K562 (cell line): ENCODE measurements around the gene ETS1. TPM values are rescaled to one million over a fixed set of nuclear protein-coding genes. Genes with fewer than 3 reads are reported as not detected.
A peak's percentile ranks its signal among the peaks of the same experiment; 100 is the strongest.

ENCODE experiments used
- ATAC-seq: fragments of 200-7000 bp; cut with Tn5 transposase; 3 replicates; pipeline ENCODE4 v1.9.1; 2020; ENCODE audit warnings: moderate library complexity
- BruUV-seq: library from RNA; stranded (reverse); fragments of 400-500 nt; replicated peaks from 2 replicates; lab custom pipeline; 2021; lab: Mats Ljungman, UMichigan
- CTCF ChIA-PET: fragments of 300-600 bp; formaldehyde crosslinking; extraction: SDS; loops from one replicate; lab custom pipeline; 2021; ENCODE audit warnings: low intra/inter-chr PET ratio; lab: Yijun Ruan, JAX
- POLR2A ChIA-PET: fragments of 300-600, 350-650 bp; sonication (Branson Sonifier 250); formaldehyde crosslinking; extraction: SDS; loops from one replicate; lab custom pipeline; 2021; ENCODE audit warnings: antibody characterized with exemption, inconsistent platforms; lab: Yijun Ruan, JAX
- DNase-seq, 4 experiments: peaks; one replicate each; pipeline versions ENCODE4 v3.0.0 to v3.0.0-alpha.2; 2011 to 2018; ENCODE audit warnings: low spot score in 3 of 4, mixed read lengths in 3 of 4; ENCODE audit errors: extremely low read depth in 1 of 4
- FAIRE-seq: peaks from 2 replicates; lab custom pipeline; 2011; peaks lifted over from hg19 to GRCh38; lab: Jason Lieb, UNC
- H2AFZ ChIP-seq: 2 replicates; pipeline ENCODE4 v1.6.0; 2011; ENCODE audit warnings: low read depth, low read length, control low read depth, inconsistent platforms
- H3K27ac ChIP-seq: fragments of 200-600 bp; 3 replicates; pipeline ENCODE4 v1.8.0; 2011; ENCODE audit warnings: low read depth, mild to moderate bottlenecking, control low read depth, inconsistent platforms, low read length, moderate library complexity, mixed read lengths; ENCODE audit errors: extremely low read depth
- H3K27me3 ChIP-seq, 2 experiments: fragments of 300-600 bp in 1 of 2; 2 replicates in 1 of 2; 3 replicates in 1 of 2; pipeline versions ENCODE4 v1.6.0 to v1.8.0; 2011; ENCODE audit warnings: inconsistent platforms in 2 of 2, low read length in 2 of 2, mild to moderate bottlenecking in 1 of 2, mixed read lengths in 1 of 2, moderate library complexity in 1 of 2; ENCODE audit not compliant: control insufficient read depth in 2 of 2, insufficient read depth in 2 of 2
- H3K36me3 ChIP-seq: fragments of 300-600 bp; 3 replicates; pipeline ENCODE4 v1.8.0; 2011; ENCODE audit warnings: mild to moderate bottlenecking, low read length, inconsistent platforms; ENCODE audit not compliant: control insufficient read depth, insufficient read depth
- H3K4me1 ChIP-seq, 2 experiments: fragments of 200-600 bp in 1 of 2; replicated peaks in 1 of 2; 2 replicates in 1 of 2; 3 replicates in 1 of 2; pipeline versions ENCODE4 v1.5.1 to v1.8.0; 2011; ENCODE audit warnings: inconsistent platforms in 2 of 2, low read length in 2 of 2, mild to moderate bottlenecking in 1 of 2, mixed read lengths in 1 of 2, moderate library complexity in 1 of 2; ENCODE audit not compliant: control insufficient read depth in 2 of 2, insufficient read depth in 2 of 2
- H3K4me2 ChIP-seq: 2 replicates; pipeline ENCODE4 v1.6.1; 2011; ENCODE audit warnings: low read length, control low read depth, inconsistent platforms, mixed read lengths; ENCODE audit not compliant: insufficient read depth
- H3K4me3 ChIP-seq: fragments of 200-600 bp; sonication (generic), shearing (Covaris generic); 2 replicates; pipeline ENCODE4 v1.5.1; 2016; ENCODE audit warnings: control low read depth, inconsistent platforms
- H3K79me2 ChIP-seq: fragments of 200-600 bp; 3 replicates; pipeline ENCODE4 v1.8.0; 2011; ENCODE audit warnings: low read length, inconsistent platforms; ENCODE audit not compliant: control insufficient read depth, insufficient read depth
- H3K9ac ChIP-seq, 2 experiments: 2 replicates each; pipeline versions ENCODE4 v1.6.0 to v1.6.1; 2011; ENCODE audit warnings: low read depth in 2 of 2, low read length in 2 of 2, control low read depth in 1 of 2, inconsistent platforms in 1 of 2, mild to moderate bottlenecking in 1 of 2, mixed read lengths in 1 of 2; ENCODE audit not compliant: insufficient read depth in 1 of 2
- H3K9me1 ChIP-seq: one replicate; pipeline ENCODE4 v1.6.0; 2011; ENCODE audit warnings: inconsistent platforms, mild to moderate bottlenecking, low read length, moderate library complexity; ENCODE audit not compliant: control insufficient read depth, insufficient read depth
- H3K9me3 ChIP-seq: replicated peaks from 2 replicates; pipeline ENCODE4 v1.5.1; 2011; ENCODE audit warnings: low read depth, low read length, inconsistent platforms; ENCODE audit not compliant: control insufficient read depth, insufficient read depth
- H4K20me1 ChIP-seq: replicated peaks from 2 replicates; pipeline ENCODE4 v1.6.1; 2011; ENCODE audit warnings: low read length, inconsistent platforms, mixed read lengths; ENCODE audit not compliant: control insufficient read depth, insufficient read depth
- CREM ChIP-seq: IDR thresholded peaks from 2 replicates; pipeline ENCODE4 v1.6.1; 2014; ENCODE audit warnings: antibody characterized with exemption, low read depth
- GTF2E2 ChIP-seq: fragments of 200-800 bp; sonication (Bioruptor generic); IDR thresholded peaks from 2 replicates; pipeline ENCODE4 v1.6.1; 2016; ENCODE audit warnings: missing genetic modification characterization, missing compliant biosample characterization
- HDAC1 ChIP-seq, 2 experiments: fragments of 450-650 bp; IDR thresholded peaks; 2 replicates each; pipeline ENCODE4 v1.6.1; 2016 to 2017; ENCODE audit warnings: inconsistent platforms in 1 of 2, mild to moderate bottlenecking in 1 of 2, moderate library complexity in 1 of 2
- NR3C1 ChIP-seq: sonication (generic); formaldehyde crosslinking; IDR thresholded peaks from 2 replicates; pipeline ENCODE4 v1.8.1; 2022; ENCODE audit warnings: missing genetic modification reagents
- POLR2G ChIP-seq: fragments of 200-400 bp; formaldehyde crosslinking; IDR thresholded peaks from 2 replicates; pipeline ENCODE4 v1.6.1; 2017; ENCODE audit warnings: low read depth, mild to moderate bottlenecking, antibody characterized with exemption, low read length, moderate library complexity
- PRMT5 ChIP-seq: sonication (generic); formaldehyde crosslinking; IDR thresholded peaks from 2 replicates; pipeline ENCODE4 v1.5.0; 2020; ENCODE audit warnings: missing genetic modification reagents
- RAD21 ChIP-seq, 2 experiments: fragments of 250-450 bp in 1 of 2; fragments of 450-650 bp in 1 of 2; sonication (Bioruptor Pico) in 1 of 2; formaldehyde crosslinking in 1 of 2; IDR thresholded peaks in 1 of 2; conservative IDR thresholded peaks in 1 of 2; 2 replicates each; pipeline versions ENCODE4 v1.4.0 to v1.8.0; 2020 to 2022; ENCODE audit warnings: mild to moderate bottlenecking in 2 of 2, moderate library complexity in 1 of 2
- ZNF143 ChIP-seq: sonication (generic); formaldehyde crosslinking; IDR thresholded peaks from 2 replicates; pipeline ENCODE4 v1.9.0; 2022; ENCODE audit warnings: mild to moderate bottlenecking, missing genetic modification reagents
- WGBS: fragments of 100-300 bp; shearing (Covaris generic); methylation state at CpG from one replicate; pipeline ENCODE4 v1.1.6; 2016; ENCODE audit warnings: low coverage, mixed read lengths; ENCODE audit not compliant: insufficient coverage; ENCODE audit errors: missing lambda C conversion rate; 5-methylcytosine and 5-hydroxymethylcytosine counted together
- in situ Hi-C: fragments of 300-500 bp; cut with MboI; formaldehyde crosslinking; loops from 4 replicates; pipeline ENCODE4 v1.15.0; 2018; ENCODE audit warnings: inconsistent platforms, mixed read lengths
- intact Hi-C: fragments of 100-400 bp; cut with micrococcal nuclease; formaldehyde crosslinking; loops from 2 replicates; pipeline ENCODE4 v1.14.2; 2022
- polyA plus RNA-seq, 8 experiments: library from polyadenylated mRNA; depleted of rRNA in 4 of 8; stranded (reverse) in 5 of 8; unstranded in 3 of 8; fragments of >200 nt; fragmentation: Nextera tagmentation in 2 of 8; fragmentation: Illumina TruSeq in 1 of 8; extraction: Ambion mirVana in 2 of 8; extraction: Trizol in 1 of 8; gene quantifications; 2 replicates each; pipeline versions ENCODE4 v1.2.1 to v1.2.3, GENCODE V29; 2011 to 2014; ENCODE audit warnings: inconsistent platforms in 1 of 8, missing spikeins in 1 of 8
- total RNA-seq, 7 experiments: library from RNA; depleted of rRNA in 6 of 7; stranded (reverse); fragments of >200 nt in 6 of 7; fragmentation: Illumina TruSeq in 2 of 7; extraction: Trizol in 2 of 7; gene quantifications; 2 replicates each; pipeline versions ENCODE4 v1.2.1 to v1.2.3, GENCODE V29; 2011 to 2021; ENCODE audit warnings: low replicate concordance in 1 of 7
- TF ChIP-seq, protein P1 (sequence below): sonication (generic); formaldehyde crosslinking; IDR thresholded peaks from 2 replicates; pipeline ENCODE4 v1.8.0; 2022; ENCODE audit warnings: mild to moderate bottlenecking, missing genetic modification reagents

The ETS1 gene
- total and polyA plus RNA-seq, 9 of the 15 experiments (the other 6 are each of a cell fraction or from before 2014, with no cell fraction given), result 0.04 to 1.4 (median 0.23) TPM

- H4K20me1 ChIP-seq, result no peaks in the 10 kb centered on the region
- WGBS, result 0% methylated on average over 7 of the region's 7 CpGs
- H3K4me1 ChIP-seq, result no peaks in the 10 kb centered on the region
- H3K9me3 ChIP-seq, result no peaks in the 10 kb centered on the region
- in situ Hi-C loops, result no loop called here
- H3K36me3 ChIP-seq, result no peaks in the 10 kb centered on the region
- H2AFZ ChIP-seq, result no peak overlapping the region
- no peak overlapping the region for H3K4me3 ChIP-seq
- no peaks in the 10 kb centered on the region for H3K79me2 ChIP-seq
- FAIRE-seq (no peak), DNase-seq (no peak)
- CTCF ChIA-PET, result no interaction called here
- H3K4me2 ChIP-seq, result no peak overlapping the region
- H3K9me1 ChIP-seq, result no peaks in the 10 kb centered on the region
- no peaks in the 10 kb centered on the region; a peak in 1 of 5 replicates for H3K27me3 ChIP-seq
- TF ChIP-seq RAD21 (CRISPR knock-in tag; conservative IDR thresholded peaks at IDR 0.05 in 1 of 2, IDR thresholded peaks at IDR 0.05 in 1 of 2), result 0 out of 4 replicates have a peak, but pooled peaks of 1 of the 2 experiments have one; percentile 12
- no peak for TF ChIP-seq PRMT5 (CRISPR knock-in tag)
- TF ChIP-seq, all 486 proteins: peak for 1
- Histone ChIP-seq H3K9ac (no peak overlapping the region), H3K27ac (no peak overlapping the region)
- no TSS peak for BruUV-seq
- intact Hi-C loops, result no loop called here
- no peak for ATAC-seq
- POLR2A ChIA-PET, result no interaction called here
Observed at GRCh38 chr11:128448200-128448886, 139.0 kb downstream of the ETS1 start.

- Histone ChIP-seq H3K36me3 (no peaks in the 10 kb centered on the region), H3K4me1 (no peaks in the 10 kb centered on the region), H3K27me3 (no peaks in the 10 kb centered on the region; a peak in 1 of 5 replicates), H3K9me3 (no peaks in the 10 kb centered on the region), H3K9me1 (no peaks in the 10 kb centered on the region), H3K79me2 (no peaks in the 10 kb centered on the region), H4K20me1 (no peaks in the 10 kb centered on the region), H3K4me3 (no peak overlapping the region), H3K4me2 (no peak overlapping the region), H3K9ac (no peak overlapping the region), H2AFZ (no peak overlapping the region), H3K27ac (no peak overlapping the region)
- DNase-seq, result no peak
- ChIA-PET POLR2A (no interaction called here), CTCF (no interaction called here)
- in situ Hi-C loops, result no loop called here
- intact Hi-C loops, result no loop called here
- 2% methylated on average over 4 of the region's 4 CpGs for WGBS
- BruUV-seq, result no TSS peak
- no peak for ATAC-seq
- no peak for FAIRE-seq
- TF ChIP-seq NR3C1 (CRISPR knock-in tag) (no peak), HDAC1 (IDR thresholded peaks at IDR 0.05) (no peak), POLR2G (no peak), GTF2E2 (tag) (no peak), ZNF143 (CRISPR knock-in tag) (no peak), CREM (no peak)
- TF ChIP-seq, protein P1, sequence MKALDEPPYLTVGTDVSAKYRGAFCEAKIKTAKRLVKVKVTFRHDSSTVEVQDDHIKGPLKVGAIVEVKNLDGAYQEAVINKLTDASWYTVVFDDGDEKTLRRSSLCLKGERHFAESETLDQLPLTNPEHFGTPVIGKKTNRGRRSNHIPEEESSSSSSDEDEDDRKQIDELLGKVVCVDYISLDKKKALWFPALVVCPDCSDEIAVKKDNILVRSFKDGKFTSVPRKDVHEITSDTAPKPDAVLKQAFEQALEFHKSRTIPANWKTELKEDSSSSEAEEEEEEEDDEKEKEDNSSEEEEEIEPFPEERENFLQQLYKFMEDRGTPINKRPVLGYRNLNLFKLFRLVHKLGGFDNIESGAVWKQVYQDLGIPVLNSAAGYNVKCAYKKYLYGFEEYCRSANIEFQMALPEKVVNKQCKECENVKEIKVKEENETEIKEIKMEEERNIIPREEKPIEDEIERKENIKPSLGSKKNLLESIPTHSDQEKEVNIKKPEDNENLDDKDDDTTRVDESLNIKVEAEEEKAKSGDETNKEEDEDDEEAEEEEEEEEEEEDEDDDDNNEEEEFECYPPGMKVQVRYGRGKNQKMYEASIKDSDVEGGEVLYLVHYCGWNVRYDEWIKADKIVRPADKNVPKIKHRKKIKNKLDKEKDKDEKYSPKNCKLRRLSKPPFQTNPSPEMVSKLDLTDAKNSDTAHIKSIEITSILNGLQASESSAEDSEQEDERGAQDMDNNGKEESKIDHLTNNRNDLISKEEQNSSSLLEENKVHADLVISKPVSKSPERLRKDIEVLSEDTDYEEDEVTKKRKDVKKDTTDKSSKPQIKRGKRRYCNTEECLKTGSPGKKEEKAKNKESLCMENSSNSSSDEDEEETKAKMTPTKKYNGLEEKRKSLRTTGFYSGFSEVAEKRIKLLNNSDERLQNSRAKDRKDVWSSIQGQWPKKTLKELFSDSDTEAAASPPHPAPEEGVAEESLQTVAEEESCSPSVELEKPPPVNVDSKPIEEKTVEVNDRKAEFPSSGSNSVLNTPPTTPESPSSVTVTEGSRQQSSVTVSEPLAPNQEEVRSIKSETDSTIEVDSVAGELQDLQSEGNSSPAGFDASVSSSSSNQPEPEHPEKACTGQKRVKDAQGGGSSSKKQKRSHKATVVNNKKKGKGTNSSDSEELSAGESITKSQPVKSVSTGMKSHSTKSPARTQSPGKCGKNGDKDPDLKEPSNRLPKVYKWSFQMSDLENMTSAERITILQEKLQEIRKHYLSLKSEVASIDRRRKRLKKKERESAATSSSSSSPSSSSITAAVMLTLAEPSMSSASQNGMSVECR (CRISPR knock-in tag), result no peak
Observed at GRCh38 chr11:128447233-128447632, 140.1 kb downstream of the ETS1 start.
